H1 (cell line): ENCODE measurements around the gene SYNE4. TPM values are rescaled to one million over a fixed set of nuclear protein-coding genes. Genes with fewer than 3 reads are reported as not detected.

Experiments
- KDM4A ChIP-seq: IDR thresholded peaks from one replicate; pipeline ENCODE4 v1.7.1; 2012; ENCODE audit warnings: low read depth, mild to moderate bottlenecking, moderate library complexity, low read length, inconsistent platforms; ENCODE audit not compliant: severe bottlenecking
- polyA plus RNA-seq, 7 experiments: library from polyadenylated mRNA; depleted of rRNA in 3 of 7; stranded (reverse) in 5 of 7; unstranded in 2 of 7; fragments of >200 nt in 5 of 7; fragments of 200-250 nt in 2 of 7; gene quantifications; 1 replicate in 5 of 7; 2 replicates in 1 of 7; 4 replicates in 1 of 7; pipeline versions ENCODE4 v1.2.1 to v1.2.3, GENCODE V29; 2011 to 2013; ENCODE audit warnings: missing spikeins in 2 of 7, mixed read lengths in 2 of 7
- total RNA-seq: library from RNA; stranded (reverse); fragmentation: NEBNext Ultra II Directional; extraction: Animal tissue kit (Norgen Biotek cat#: 25700); gene quantifications from 2 replicates; pipeline ENCODE4 v1.2.1, GENCODE V29; 2021
- TF ChIP-seq, protein P1 (sequence below): IDR thresholded peaks from 2 replicates; pipeline ENCODE4 v1.6.1; 2011; ENCODE audit warnings: low read depth, mild to moderate bottlenecking, low read length; ENCODE audit not compliant: insufficient read depth

The SYNE4 gene
- total and polyA plus RNA-seq, 2 of the 8 experiments (the other 6 are each of a cell fraction or from before 2014, with no cell fraction given), result 20.8 to 22.6 TPM

GRCh38 chr19:35992907-35993765 lies 15.5 kb downstream of the SYNE4 start (continued):
- TF ChIP-seq, protein P1, sequence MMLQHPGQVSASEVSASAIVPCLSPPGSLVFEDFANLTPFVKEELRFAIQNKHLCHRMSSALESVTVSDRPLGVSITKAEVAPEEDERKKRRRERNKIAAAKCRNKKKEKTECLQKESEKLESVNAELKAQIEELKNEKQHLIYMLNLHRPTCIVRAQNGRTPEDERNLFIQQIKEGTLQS, result no peak
- TF ChIP-seq KDM4A, result no peak
